Measurements from ENCODE around the gene MYOZ3. TPM values are rescaled to one million over a fixed set of nuclear protein-coding genes. Genes with fewer than 3 reads are reported as not detected.

MYOZ3 gene
- total RNA-seq, 1 experiment from 2014 or later: 1.7 TPM

DNA sequence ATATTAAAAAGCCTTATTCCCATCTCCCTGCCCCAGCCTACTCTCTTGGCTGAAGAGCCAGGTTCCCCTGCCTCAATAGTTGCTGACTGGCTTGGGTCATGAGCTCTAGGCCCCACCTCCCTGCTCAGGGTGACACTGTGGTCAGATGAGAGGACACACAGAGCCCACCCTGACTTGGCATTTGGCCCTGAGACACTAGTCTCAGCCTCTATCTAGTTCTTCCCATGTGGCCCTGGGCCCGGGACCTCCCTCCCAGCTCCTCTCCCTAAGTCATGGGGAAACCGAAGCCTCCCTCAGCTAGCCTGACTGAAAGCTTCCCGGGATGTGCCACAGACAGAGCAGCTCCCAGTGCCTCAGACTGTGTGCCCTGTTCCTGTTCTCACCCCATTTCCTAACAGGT, 5.8 kb upstream of the MYOZ3 start:
- ChIA-PET CTCF (interaction anchor here (1.0 to 1.6 kb wide), 2 partner anchors 93 to 95 kb away, joined by 4 read pairs; no protein-coding TSS in a partner anchor), POLR2A (no interaction called here)
- peaks cover 26% of the 10 kb centered on the region for H3K4me1 ChIP-seq (ENCODE audit: control insufficient read depth, insufficient read depth, low read length)
- TF ChIP-seq, protein P1, sequence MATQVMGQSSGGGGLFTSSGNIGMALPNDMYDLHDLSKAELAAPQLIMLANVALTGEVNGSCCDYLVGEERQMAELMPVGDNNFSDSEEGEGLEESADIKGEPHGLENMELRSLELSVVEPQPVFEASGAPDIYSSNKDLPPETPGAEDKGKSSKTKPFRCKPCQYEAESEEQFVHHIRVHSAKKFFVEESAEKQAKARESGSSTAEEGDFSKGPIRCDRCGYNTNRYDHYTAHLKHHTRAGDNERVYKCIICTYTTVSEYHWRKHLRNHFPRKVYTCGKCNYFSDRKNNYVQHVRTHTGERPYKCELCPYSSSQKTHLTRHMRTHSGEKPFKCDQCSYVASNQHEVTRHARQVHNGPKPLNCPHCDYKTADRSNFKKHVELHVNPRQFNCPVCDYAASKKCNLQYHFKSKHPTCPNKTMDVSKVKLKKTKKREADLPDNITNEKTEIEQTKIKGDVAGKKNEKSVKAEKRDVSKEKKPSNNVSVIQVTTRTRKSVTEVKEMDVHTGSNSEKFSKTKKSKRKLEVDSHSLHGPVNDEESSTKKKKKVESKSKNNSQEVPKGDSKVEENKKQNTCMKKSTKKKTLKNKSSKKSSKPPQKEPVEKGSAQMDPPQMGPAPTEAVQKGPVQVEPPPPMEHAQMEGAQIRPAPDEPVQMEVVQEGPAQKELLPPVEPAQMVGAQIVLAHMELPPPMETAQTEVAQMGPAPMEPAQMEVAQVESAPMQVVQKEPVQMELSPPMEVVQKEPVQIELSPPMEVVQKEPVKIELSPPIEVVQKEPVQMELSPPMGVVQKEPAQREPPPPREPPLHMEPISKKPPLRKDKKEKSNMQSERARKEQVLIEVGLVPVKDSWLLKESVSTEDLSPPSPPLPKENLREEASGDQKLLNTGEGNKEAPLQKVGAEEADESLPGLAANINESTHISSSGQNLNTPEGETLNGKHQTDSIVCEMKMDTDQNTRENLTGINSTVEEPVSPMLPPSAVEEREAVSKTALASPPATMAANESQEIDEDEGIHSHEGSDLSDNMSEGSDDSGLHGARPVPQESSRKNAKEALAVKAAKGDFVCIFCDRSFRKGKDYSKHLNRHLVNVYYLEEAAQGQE (IDR thresholded peaks at IDR 0.05; ENCODE audit: insufficient read depth in 1 of 2, low read depth in 2 of 2, low read length in 1 of 2): no peak
- TF ChIP-seq SIN3A (IDR thresholded peaks at IDR 0.05; ENCODE audit: borderline replicate concordance, insufficient read depth, low read depth, low read length) (no peak), POLR2AphosphoS5 (IDR thresholded peaks at IDR 0.05; ENCODE audit: low read depth, low read length) (no peak; the same call in 1 of the 2 replicates), TCF7L2 (IDR thresholded peaks at IDR 0.05; ENCODE audit: low read depth, low read length) (no peak)
- TF ChIP-seq, protein P2, sequence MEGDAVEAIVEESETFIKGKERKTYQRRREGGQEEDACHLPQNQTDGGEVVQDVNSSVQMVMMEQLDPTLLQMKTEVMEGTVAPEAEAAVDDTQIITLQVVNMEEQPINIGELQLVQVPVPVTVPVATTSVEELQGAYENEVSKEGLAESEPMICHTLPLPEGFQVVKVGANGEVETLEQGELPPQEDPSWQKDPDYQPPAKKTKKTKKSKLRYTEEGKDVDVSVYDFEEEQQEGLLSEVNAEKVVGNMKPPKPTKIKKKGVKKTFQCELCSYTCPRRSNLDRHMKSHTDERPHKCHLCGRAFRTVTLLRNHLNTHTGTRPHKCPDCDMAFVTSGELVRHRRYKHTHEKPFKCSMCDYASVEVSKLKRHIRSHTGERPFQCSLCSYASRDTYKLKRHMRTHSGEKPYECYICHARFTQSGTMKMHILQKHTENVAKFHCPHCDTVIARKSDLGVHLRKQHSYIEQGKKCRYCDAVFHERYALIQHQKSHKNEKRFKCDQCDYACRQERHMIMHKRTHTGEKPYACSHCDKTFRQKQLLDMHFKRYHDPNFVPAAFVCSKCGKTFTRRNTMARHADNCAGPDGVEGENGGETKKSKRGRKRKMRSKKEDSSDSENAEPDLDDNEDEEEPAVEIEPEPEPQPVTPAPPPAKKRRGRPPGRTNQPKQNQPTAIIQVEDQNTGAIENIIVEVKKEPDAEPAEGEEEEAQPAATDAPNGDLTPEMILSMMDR (IDR thresholded peaks at IDR 0.05): no peak
- no TSS peak for BruUV-seq (replicated peaks)
- H3K27ac ChIP-seq (ENCODE audit: low read length): peak overlapping the region; percentile 86; the same call in 1 of the 2 replicates
- in situ Hi-C loops (cut with HindIII; ENCODE audit: low pct_unique_long_range_greater_than_20kb, low sequenced_read_pairs): no loop called here
- no peaks in the 10 kb centered on the region for H3K9me3 ChIP-seq (ENCODE audit: control insufficient read depth, insufficient read depth, low read depth, low read length)
- no peaks in the 10 kb centered on the region for H3K36me3 ChIP-seq (ENCODE audit: control insufficient read depth, insufficient read depth, low read length)
- intact Hi-C loops (cut with micrococcal nuclease; ENCODE audit: unreplicated experiment): no loop called here
- no peak for DNase-seq (ENCODE audit: low read depth, low spot score)
- H3K27me3 ChIP-seq (ENCODE audit: control insufficient read depth, insufficient read depth, low read length): no peaks in the 10 kb centered on the region
- no peak for ATAC-seq
- no peak overlapping the region for H3K4me3 ChIP-seq (ENCODE audit: low read depth in 2 of 2, low read length in 2 of 2)

DNA sequence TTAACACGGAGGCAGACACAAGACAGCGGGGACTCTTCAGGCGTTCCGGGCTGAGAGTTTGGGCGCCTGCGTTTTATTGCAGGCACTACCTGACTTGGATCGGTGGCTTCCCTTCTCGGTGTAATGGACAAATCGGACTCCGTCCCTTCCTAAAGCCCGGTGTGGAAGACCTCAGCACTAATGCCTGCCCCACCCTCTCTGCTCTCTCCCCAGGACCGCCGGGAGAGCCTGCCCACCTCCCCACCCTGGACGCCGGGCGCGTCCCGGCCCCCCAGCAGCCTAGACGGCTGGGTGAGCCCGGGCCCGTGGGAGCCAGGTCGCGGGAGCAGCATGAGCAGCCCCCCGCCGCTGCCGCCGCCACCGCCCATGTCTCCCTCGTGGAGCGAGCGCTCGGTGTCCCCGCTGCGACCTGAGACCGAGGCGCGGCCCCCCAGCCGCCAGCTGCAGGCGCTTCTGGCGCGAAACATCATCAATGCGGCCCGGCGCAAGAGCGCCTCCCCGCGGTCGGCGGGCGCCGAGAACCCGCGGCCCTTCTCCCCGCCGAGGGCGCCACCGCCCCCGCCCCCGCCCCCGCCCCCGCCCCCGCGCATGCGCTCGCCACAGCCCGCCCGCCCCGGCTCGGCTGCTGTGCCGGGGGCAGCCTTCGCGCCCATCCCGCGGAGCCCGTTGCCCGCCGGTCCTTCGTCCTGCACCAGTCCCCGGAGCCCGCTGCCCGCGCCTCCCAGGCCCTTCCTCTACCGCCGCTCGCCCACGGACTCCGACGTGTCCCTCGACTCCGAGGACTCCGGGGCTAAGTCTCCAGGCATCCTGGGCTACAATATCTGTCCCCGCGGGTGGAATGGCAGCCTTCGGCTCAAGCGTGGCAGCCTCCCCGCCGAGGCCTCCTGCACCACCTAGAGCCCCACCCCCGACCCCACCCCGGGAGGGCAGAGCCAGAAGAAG, 4.6 kb upstream of the MYOZ3 start:
- in situ Hi-C loops (cut with HindIII; ENCODE audit: low pct_unique_long_range_greater_than_20kb, low sequenced_read_pairs): no loop called here
- H3K36me3 ChIP-seq (ENCODE audit: control insufficient read depth, insufficient read depth, low read length): no peaks in the 10 kb centered on the region
- DNase-seq (ENCODE audit: low read depth, low spot score) (no peak), ATAC-seq (peak; percentile 80)
- POLR2A ChIA-PET: interaction anchor here (0.7 kb wide), 1 partner anchor 97 kb away, joined by 3 read pairs; no protein-coding TSS in a partner anchor
- intact Hi-C loops (cut with micrococcal nuclease; ENCODE audit: unreplicated experiment): loop anchor here (1.0 kb wide), 1 partner anchor 96 kb away; no protein-coding TSS in a partner anchor
- TF ChIP-seq, protein P2 (IDR thresholded peaks at IDR 0.05): peak; percentile 93
- TF ChIP-seq TCF7L2 (IDR thresholded peaks at IDR 0.05; ENCODE audit: low read depth, low read length): no peak
- TF ChIP-seq, protein P1 (IDR thresholded peaks at IDR 0.05; ENCODE audit: insufficient read depth in 1 of 2, low read depth in 2 of 2, low read length in 1 of 2): 0 out of 4 replicates have a peak, but pooled peaks of 1 of the 2 experiments have one; percentile 15
- peak; percentile 70; the same call in 1 of the 2 replicates for TF ChIP-seq POLR2AphosphoS5 (IDR thresholded peaks at IDR 0.05; ENCODE audit: low read depth, low read length)
- H3K4me3 ChIP-seq (ENCODE audit: low read depth in 2 of 2, low read length in 2 of 2): peak overlapping the region; percentile 49 to 60
- CTCF ChIA-PET: interaction anchor here (0.5 to 0.6 kb wide), 2 partner anchors 51 to 101 kb away, joined by 4 to 7 read pairs; no protein-coding TSS in a partner anchor
- no TSS peak for BruUV-seq (replicated peaks)
- H3K9me3 ChIP-seq (ENCODE audit: control insufficient read depth, insufficient read depth, low read depth, low read length): no peaks in the 10 kb centered on the region
- no peaks in the 10 kb centered on the region for H3K27me3 ChIP-seq (ENCODE audit: control insufficient read depth, insufficient read depth, low read length)
- H3K4me1 ChIP-seq (ENCODE audit: control insufficient read depth, insufficient read depth, low read length): peaks cover 21% of the 10 kb centered on the region
- peak overlapping the region; percentile 86 for H3K27ac ChIP-seq (ENCODE audit: low read length)
